DMS79 (cell line): Measurements from ENCODE around the gene RERG.
"Not testable (repeated sequence)": the region's sequence is repeated elsewhere in the genome, so short reads cannot be mapped to it uniquely, and the experiment has no call there.

Experiments used
- DNase-seq: peaks from one replicate; lab custom pipeline; 2025; lab: John Stamatoyannopoulos, UW

Gene RERG

GRCh38 chr12:15220915-15221885 is at the start of gene RERG:
Gene RERG, minus strand, starts transcription at chr12:15221417. Its CDS starts 3,928 bp downstream, at chr12:15217489.
- DNase-seq = peak; percentile 55

- DNase-seq = no peak
These were observed 49.4 kb upstream of the RERG start for GRCh38 chr12:15270591-15270990.

GRCh38 chr12:15268927-15269552 is 47.8 kb upstream of the RERG start:
- peak; percentile 27 for DNase-seq

GRCh38 chr12:15268309-15268708 is 47.1 kb upstream of the RERG start:
- DNase-seq = no peak

- DNase-seq = no peak
These were observed 44.7 kb upstream of the RERG start for GRCh38 chr12:15265875-15266274.

- no peak for DNase-seq
These were observed 35.5 kb upstream of the RERG start for GRCh38 chr12:15256761-15257160.

- DNase-seq = no peak
These were observed 32.8 kb upstream of the RERG start for GRCh38 chr12:15253990-15254389.

- DNase-seq = no peak
These were observed 23.7 kb upstream of the RERG start for GRCh38 chr12:15244926-15245325.

GRCh38 chr12:15244341-15244740 is 23.1 kb upstream of the RERG start:
- peak; percentile 48 for DNase-seq

- no peak for DNase-seq
These were observed 21.9 kb upstream of the RERG start for GRCh38 chr12:15243102-15243501.

- no peak for DNase-seq
These were observed 19.7 kb upstream of the RERG start for GRCh38 chr12:15240898-15241297.

- DNase-seq = no peak
These were observed 13.3 kb upstream of the RERG start for GRCh38 chr12:15234508-15234907.

GRCh38 chr12:15234011-15234410 is 12.8 kb upstream of the RERG start:
- DNase-seq = no peak

GRCh38 chr12:15232959-15233358 is 11.7 kb upstream of the RERG start:
- no peak for DNase-seq

- DNase-seq = no peak
These were observed 10.3 kb upstream of the RERG start for GRCh38 chr12:15231493-15231892.

GRCh38 chr12:15230751-15231150 is 9.5 kb upstream of the RERG start:
- DNase-seq = no peak

- DNase-seq = no peak
These were observed 8.9 kb upstream of the RERG start for GRCh38 chr12:15230137-15230536.

GRCh38 chr12:15227004-15227679 is 5.9 kb upstream of the RERG start:
- no peak for DNase-seq

GRCh38 chr12:15225863-15226218 is 4.6 kb upstream of the RERG start:
- DNase-seq = not testable (repeated sequence)

- no peak for DNase-seq
These were observed 4.1 kb upstream of the RERG start for GRCh38 chr12:15225136-15225862.

GRCh38 chr12:15222219-15222618 is 1.0 kb upstream of the RERG start:
- DNase-seq = no peak

GRCh38 chr12:15220451-15220850 is 766 bp downstream of the RERG start:
- no peak for DNase-seq
